Testis (tissue), 3 donors: ENCODE results near the gene IRF7. TPM values are rescaled to one million over a fixed set of nuclear protein-coding genes. Genes with fewer than 3 reads are reported as not detected.

ENCODE experiments used
- DNase-seq: peaks from one replicate; pipeline ENCODE4 v3.0.0-alpha.2; 2019
- H3K27ac ChIP-seq, 2 donors: fragments of 200-600 bp; sonication (generic); one replicate each; pipeline ENCODE4 v1.5.1; 2019
- H3K27me3 ChIP-seq: fragments of 200-600 bp; sonication (generic); one replicate; pipeline ENCODE4 v1.5.1; 2019
- H3K36me3 ChIP-seq: fragments of 200-600 bp; sonication (generic); one replicate; pipeline ENCODE4 v1.5.1; 2017; ENCODE audit warnings: low read depth; ENCODE audit errors: missing control alignments
- H3K4me1 ChIP-seq: fragments of 200-600 bp; sonication (generic); one replicate; pipeline ENCODE4 v1.5.1; 2019
- H3K4me3 ChIP-seq, 2 donors: fragments of 200-600 bp; sonication (generic); one replicate each; pipeline ENCODE4 v1.5.1; 2017 to 2019
- H3K9me3 ChIP-seq: fragments of 200-600 bp; sonication (generic); one replicate; pipeline ENCODE4 v1.5.1; 2017
- CTCF ChIP-seq, 3 experiments: fragments of 450-650 bp in 2 of 3; fragments of 200-600 bp in 1 of 3; sonication (generic) in 1 of 3; IDR thresholded peaks; one replicate each; pipeline ENCODE4 v1.5.1; 2016 to 2019; ENCODE audit warnings: antibody characterized with exemption in 3 of 3, mild to moderate bottlenecking in 2 of 3, moderate library complexity in 1 of 3
- POLR2A ChIP-seq: fragments of 450-650 bp; IDR thresholded peaks from one replicate; pipeline ENCODE4 v1.6.1; 2017; ENCODE audit warnings: antibody characterized with exemption, mild to moderate bottlenecking, moderate library complexity
- WGBS, 2 donors: methylation state at CpG; one replicate each; pipeline ENCODE4 v1.1.5; 2018; 5-methylcytosine and 5-hydroxymethylcytosine counted together
- intact Hi-C: fragments of 100-400 bp; cut with DNase I; formaldehyde crosslinking; loops from one replicate; pipeline ENCODE4 v1.15.1; 2023; ENCODE audit warnings: low total_unique reads
- polyA plus RNA-seq: library from polyadenylated mRNA; stranded (reverse); fragments of 350-450 nt; fragmentation: Illumina TruSeq; extraction: RNeasy Lipid Tissue Mini Kit (QIAGEN cat#74804); gene quantifications from one replicate; pipeline ENCODE4 v1.2.3, GENCODE V29; 2014; ENCODE audit warnings: low read depth, low replicate concordance; ENCODE audit not compliant: insufficient read depth
- total RNA-seq, 2 donors: library from RNA; depleted of rRNA; stranded (reverse); fragments of >200 nt; gene quantifications; one replicate each; pipeline ENCODE4 v1.2.3, GENCODE V29; 2016

IRF7 gene
- total and polyA plus RNA-seq, 3 donors from 2014 or later: 9.9 to 30.1 (median 13.0) TPM

GRCh38 chr11:567629-568292 is 48.0 kb downstream of the IRF7 start:
- no peak for DNase-seq
- intact Hi-C loops: no loop called here
- Histone ChIP-seq H3K9me3 (no peaks in the 10 kb centered on the region), H3K27me3 (no peaks in the 10 kb centered on the region), H3K36me3 (no peaks in the 10 kb centered on the region), H3K4me1 (peaks cover 14% of the 10 kb centered on the region), H3K4me3 (peak overlapping the region; percentile 59 to 61), H3K27ac (peak overlapping the region; percentile 68 to 87)
- TF ChIP-seq POLR2A: no peak
- no peak for TF ChIP-seq CTCF (IDR thresholded peaks at IDR 0.05)
- WGBS, 2 donors: 20 to 55% methylated on average over 9 to 33 of the region's 41 CpGs

GRCh38 chr11:567011-567628 is 48.6 kb downstream of the IRF7 start:
- DNase-seq: no peak
- no peaks in the 10 kb centered on the region for H3K36me3 ChIP-seq
- peaks cover 14% of the 10 kb centered on the region for H3K4me1 ChIP-seq
- H3K4me3 ChIP-seq: no peak overlapping the region
- no peak for TF ChIP-seq CTCF (IDR thresholded peaks at IDR 0.05)
- TF ChIP-seq POLR2A: no peak
- 85 to 92% methylated on average over 11 to 18 of the region's 18 CpGs for WGBS, 2 donors
- H3K27ac ChIP-seq: no peak overlapping the region
- H3K27me3 ChIP-seq: no peaks in the 10 kb centered on the region
- intact Hi-C loops: no loop called here
- H3K9me3 ChIP-seq: no peaks in the 10 kb centered on the region

- no peak overlapping the region for H3K27ac ChIP-seq
- 88 to 93% methylated on average over 3 to 11 of the region's 12 CpGs for WGBS, 2 donors
- no peak for DNase-seq
- H3K36me3 ChIP-seq: no peaks in the 10 kb centered on the region
- H3K4me1 ChIP-seq: peaks cover 14% of the 10 kb centered on the region
- no peak overlapping the region for H3K4me3 ChIP-seq
- intact Hi-C loops: no loop called here
- H3K9me3 ChIP-seq: no peaks in the 10 kb centered on the region
- TF ChIP-seq CTCF (IDR thresholded peaks at IDR 0.05) (no peak), POLR2A (no peak)
- no peaks in the 10 kb centered on the region for H3K27me3 ChIP-seq
These were observed 49.7 kb downstream of the IRF7 start for GRCh38 chr11:565921-566509.

- 85 to 88% methylated on average over 6 to 12 of the region's 12 CpGs for WGBS, 2 donors
- H3K4me3 ChIP-seq: no peak overlapping the region
- peaks cover 7% of the 10 kb centered on the region for H3K4me1 ChIP-seq
- TF ChIP-seq POLR2A: no peak
- TF ChIP-seq CTCF (IDR thresholded peaks at IDR 0.05): no peak
- H3K27ac ChIP-seq: no peak overlapping the region
- intact Hi-C loops: no loop called here
- no peaks in the 10 kb centered on the region for H3K9me3 ChIP-seq
- H3K36me3 ChIP-seq: no peaks in the 10 kb centered on the region
- no peak for DNase-seq
- H3K27me3 ChIP-seq: no peaks in the 10 kb centered on the region
These were observed 51.8 kb downstream of the IRF7 start for GRCh38 chr11:563812-564578.
